ENCODE measurements around the gene TRHDE. TPM values are rescaled to one million over a fixed set of nuclear protein-coding genes. Genes with fewer than 3 reads are reported as not detected.

Gene TRHDE
- polyA plus RNA-seq, 1 donor from 2014 or later, result 20.6 TPM

DNA sequence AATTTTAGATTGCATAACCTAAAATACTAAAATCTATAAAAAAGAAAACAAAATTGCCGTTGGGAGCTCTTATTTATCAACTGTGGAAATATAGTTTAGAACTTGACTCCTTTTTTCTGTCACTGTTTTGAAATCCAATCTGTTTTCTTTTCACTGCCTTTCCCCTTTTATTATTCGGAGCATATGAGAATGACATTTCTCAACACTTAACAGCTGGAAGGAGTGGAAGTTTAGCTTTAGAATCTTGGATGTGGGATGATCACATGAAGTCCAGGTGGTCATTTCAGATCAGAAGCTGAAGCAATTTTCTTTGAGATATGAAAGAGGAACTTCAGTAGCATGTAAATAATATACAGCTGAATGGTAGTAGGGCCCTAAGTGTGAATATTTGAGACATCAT, 16.7 kb downstream of the TRHDE start:
- Histone ChIP-seq H3K9me3 (ENCODE audit: low read length) (no peaks in the 10 kb centered on the region), H2AFZ (ENCODE audit: low read depth, low read length) (no peak overlapping the region), H3K27ac (ENCODE audit: low read length) (no peak overlapping the region), H4K20me1 (ENCODE audit: insufficient read depth) (no peaks in the 10 kb centered on the region), H3K36me3 (ENCODE audit: insufficient read depth, low read length) (no peaks in the 10 kb centered on the region), H3F3A (ENCODE audit: insufficient read depth, low read length, poor library complexity, severe bottlenecking) (no peaks in the 10 kb centered on the region), H3K79me2 (replicated peaks; ENCODE audit: insufficient read depth, low read length) (no peaks in the 10 kb centered on the region), H3K4me3 (ENCODE audit: low read length) (no peak overlapping the region), H3K27me3 (ENCODE audit: insufficient read depth, low read depth, low read length) (no peaks in the 10 kb centered on the region), H3K9ac (ENCODE audit: low read length) (no peak overlapping the region), H3K9me2 (ENCODE audit: insufficient read depth, low read length) (no peaks in the 10 kb centered on the region), H3K4me2 (ENCODE audit: low read length) (no peak overlapping the region)
- TF ChIP-seq EZH2 (IDR thresholded peaks at IDR 0.05; ENCODE audit: borderline replicate concordance, insufficient read depth, low read length, poor library complexity, severe bottlenecking), result no peak
- no peak for TF ChIP-seq RAD21 (conservative IDR thresholded peaks at IDR 0.05)
- TF ChIP-seq, protein P1, sequence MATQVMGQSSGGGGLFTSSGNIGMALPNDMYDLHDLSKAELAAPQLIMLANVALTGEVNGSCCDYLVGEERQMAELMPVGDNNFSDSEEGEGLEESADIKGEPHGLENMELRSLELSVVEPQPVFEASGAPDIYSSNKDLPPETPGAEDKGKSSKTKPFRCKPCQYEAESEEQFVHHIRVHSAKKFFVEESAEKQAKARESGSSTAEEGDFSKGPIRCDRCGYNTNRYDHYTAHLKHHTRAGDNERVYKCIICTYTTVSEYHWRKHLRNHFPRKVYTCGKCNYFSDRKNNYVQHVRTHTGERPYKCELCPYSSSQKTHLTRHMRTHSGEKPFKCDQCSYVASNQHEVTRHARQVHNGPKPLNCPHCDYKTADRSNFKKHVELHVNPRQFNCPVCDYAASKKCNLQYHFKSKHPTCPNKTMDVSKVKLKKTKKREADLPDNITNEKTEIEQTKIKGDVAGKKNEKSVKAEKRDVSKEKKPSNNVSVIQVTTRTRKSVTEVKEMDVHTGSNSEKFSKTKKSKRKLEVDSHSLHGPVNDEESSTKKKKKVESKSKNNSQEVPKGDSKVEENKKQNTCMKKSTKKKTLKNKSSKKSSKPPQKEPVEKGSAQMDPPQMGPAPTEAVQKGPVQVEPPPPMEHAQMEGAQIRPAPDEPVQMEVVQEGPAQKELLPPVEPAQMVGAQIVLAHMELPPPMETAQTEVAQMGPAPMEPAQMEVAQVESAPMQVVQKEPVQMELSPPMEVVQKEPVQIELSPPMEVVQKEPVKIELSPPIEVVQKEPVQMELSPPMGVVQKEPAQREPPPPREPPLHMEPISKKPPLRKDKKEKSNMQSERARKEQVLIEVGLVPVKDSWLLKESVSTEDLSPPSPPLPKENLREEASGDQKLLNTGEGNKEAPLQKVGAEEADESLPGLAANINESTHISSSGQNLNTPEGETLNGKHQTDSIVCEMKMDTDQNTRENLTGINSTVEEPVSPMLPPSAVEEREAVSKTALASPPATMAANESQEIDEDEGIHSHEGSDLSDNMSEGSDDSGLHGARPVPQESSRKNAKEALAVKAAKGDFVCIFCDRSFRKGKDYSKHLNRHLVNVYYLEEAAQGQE (IDR thresholded peaks at IDR 0.05; ENCODE audit: borderline replicate concordance), result no peak
- no peak for TF ChIP-seq MXI1 (conservative IDR thresholded peaks at IDR 0.05; ENCODE audit: poor library complexity, severe bottlenecking)
- TF ChIP-seq TAF1 (IDR thresholded peaks at IDR 0.05; ENCODE audit: low read depth), result no peak
- no peak for TF ChIP-seq POLR2AphosphoS5 (IDR thresholded peaks at IDR 0.05)
- no peak for TF ChIP-seq EP300 (conservative IDR thresholded peaks at IDR 0.05; ENCODE audit: poor library complexity, severe bottlenecking)

DNA sequence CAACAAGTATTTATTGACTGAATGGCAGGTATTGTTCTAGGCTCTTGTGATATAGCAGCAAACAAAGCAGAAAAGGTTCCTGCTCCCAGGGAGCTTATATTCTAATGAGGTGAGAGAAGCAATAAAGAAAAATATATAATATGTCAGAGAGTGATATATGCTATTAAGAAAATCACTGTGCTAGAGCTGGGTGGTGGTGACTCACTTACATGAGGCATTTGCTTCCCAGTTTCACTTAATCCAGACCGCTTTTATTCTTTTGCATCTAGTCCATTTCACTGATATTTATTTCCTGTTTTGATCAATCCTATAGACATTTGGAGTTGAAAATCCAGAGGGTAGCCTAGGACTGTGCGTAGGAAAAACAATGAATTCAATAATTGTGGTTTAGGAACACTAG, 17.5 kb downstream of the TRHDE start:
- Histone ChIP-seq H3K9ac (ENCODE audit: low read length) (no peak overlapping the region), H3K36me3 (ENCODE audit: insufficient read depth, low read length) (no peaks in the 10 kb centered on the region), H3K4me3 (ENCODE audit: low read length) (no peak overlapping the region), H3K79me2 (replicated peaks; ENCODE audit: insufficient read depth, low read length) (no peaks in the 10 kb centered on the region), H3F3A (ENCODE audit: insufficient read depth, low read length, poor library complexity, severe bottlenecking) (no peaks in the 10 kb centered on the region), H4K20me1 (ENCODE audit: insufficient read depth) (no peaks in the 10 kb centered on the region), H2AFZ (ENCODE audit: low read depth, low read length) (no peak overlapping the region), H3K27ac (ENCODE audit: low read length) (no peak overlapping the region), H3K27me3 (ENCODE audit: insufficient read depth, low read depth, low read length) (no peaks in the 10 kb centered on the region), H3K9me2 (ENCODE audit: insufficient read depth, low read length) (no peaks in the 10 kb centered on the region), H3K4me2 (ENCODE audit: low read length) (no peak overlapping the region), H3K9me3 (ENCODE audit: low read length) (no peaks in the 10 kb centered on the region)
- TF ChIP-seq POLR2AphosphoS5 (IDR thresholded peaks at IDR 0.05), result no peak
- TF ChIP-seq, protein P1 (IDR thresholded peaks at IDR 0.05; ENCODE audit: borderline replicate concordance), result no peak
- TF ChIP-seq EP300 (conservative IDR thresholded peaks at IDR 0.05; ENCODE audit: poor library complexity, severe bottlenecking), result no peak
- TF ChIP-seq RAD21 (conservative IDR thresholded peaks at IDR 0.05), result no peak
- no peak for TF ChIP-seq SMC3 (conservative IDR thresholded peaks at IDR 0.05; ENCODE audit: poor library complexity)
- TF ChIP-seq TAF1 (IDR thresholded peaks at IDR 0.05; ENCODE audit: low read depth), result no peak
- TF ChIP-seq, protein P2, sequence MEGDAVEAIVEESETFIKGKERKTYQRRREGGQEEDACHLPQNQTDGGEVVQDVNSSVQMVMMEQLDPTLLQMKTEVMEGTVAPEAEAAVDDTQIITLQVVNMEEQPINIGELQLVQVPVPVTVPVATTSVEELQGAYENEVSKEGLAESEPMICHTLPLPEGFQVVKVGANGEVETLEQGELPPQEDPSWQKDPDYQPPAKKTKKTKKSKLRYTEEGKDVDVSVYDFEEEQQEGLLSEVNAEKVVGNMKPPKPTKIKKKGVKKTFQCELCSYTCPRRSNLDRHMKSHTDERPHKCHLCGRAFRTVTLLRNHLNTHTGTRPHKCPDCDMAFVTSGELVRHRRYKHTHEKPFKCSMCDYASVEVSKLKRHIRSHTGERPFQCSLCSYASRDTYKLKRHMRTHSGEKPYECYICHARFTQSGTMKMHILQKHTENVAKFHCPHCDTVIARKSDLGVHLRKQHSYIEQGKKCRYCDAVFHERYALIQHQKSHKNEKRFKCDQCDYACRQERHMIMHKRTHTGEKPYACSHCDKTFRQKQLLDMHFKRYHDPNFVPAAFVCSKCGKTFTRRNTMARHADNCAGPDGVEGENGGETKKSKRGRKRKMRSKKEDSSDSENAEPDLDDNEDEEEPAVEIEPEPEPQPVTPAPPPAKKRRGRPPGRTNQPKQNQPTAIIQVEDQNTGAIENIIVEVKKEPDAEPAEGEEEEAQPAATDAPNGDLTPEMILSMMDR (IDR thresholded peaks at IDR 0.05; ENCODE audit: poor library complexity, severe bottlenecking), result no peak
- TF ChIP-seq MXI1 (conservative IDR thresholded peaks at IDR 0.05; ENCODE audit: poor library complexity, severe bottlenecking), result no peak
- no peak for TF ChIP-seq EZH2 (IDR thresholded peaks at IDR 0.05; ENCODE audit: borderline replicate concordance, insufficient read depth, low read length, poor library complexity, severe bottlenecking)
